Activated T-cell treated with anti-CD3 and anti-CD28 coated beads, Interleukin-2, amount 50 U/mL, for 4 hours (primary cell): ENCODE data around the gene CDT1. TPM values are rescaled to one million over a fixed set of nuclear protein-coding genes. Genes with fewer than 3 reads are reported as not detected.

Experiments used
- total RNA-seq, 3 donors: library from RNA; stranded (reverse); gene quantifications; one replicate each; pipeline ENCODE4 v1.2.1, GENCODE V29; 2021

Gene CDT1
- total RNA-seq, 3 donors from 2014 or later, result 81.0 to 96.4 (median 87.2) TPM

Other genes with a start within 250 kb of the CDT1 start
- 100 to 1,000 TPM; 117 to 122 (median 118) TPM for gene ZC3H18, start 233.4 kb upstream of the CDT1 start, total RNA-seq
- not detected for gene IL17C, start 165.2 kb upstream of the CDT1 start, total RNA-seq
- gene CYBA, start 152.7 kb upstream of the CDT1 start, total RNA-seq, result 100 to 1,000 TPM; 110 to 147 (median 117) TPM
- 10 to 100 TPM; 39.0 to 49.2 (median 44.4) TPM for gene MVD, start 140.7 kb upstream of the CDT1 start, total RNA-seq
- 1 to 10 TPM in 2 of 3 donors, under 1 TPM in 1; 0.90 to 1.3 (median 1.2) TPM for gene SNAI3, start 117.3 kb upstream of the CDT1 start, total RNA-seq
- gene RNF166, start 97.4 kb upstream of the CDT1 start, total RNA-seq, result 10 to 100 TPM; 28.0 to 45.7 (median 30.6) TPM
- gene CTU2, start 97.3 kb upstream of the CDT1 start, total RNA-seq, result 100 to 1,000 TPM in 2 of 3 donors, 10 to 100 TPM in 1; 96.8 to 129 (median 116) TPM
- 100 to 1,000 TPM; 116 to 171 (median 139) TPM for gene PIEZO1, start 18.6 kb upstream of the CDT1 start, total RNA-seq
- gene APRT, start 8.1 kb downstream of the CDT1 start, total RNA-seq, result 100 to 1,000 TPM; 534 to 566 (median 566) TPM
- gene GALNS, start 53.2 kb downstream of the CDT1 start, total RNA-seq, result 10 to 100 TPM; 20.6 to 24.1 (median 21.1) TPM
- gene TRAPPC2L, start 53.3 kb downstream of the CDT1 start, total RNA-seq, result 100 to 1,000 TPM in 1 of 3 donors, 10 to 100 TPM in 2; 78.9 to 105 (median 98.0) TPM
- gene PABPN1L, start 62.9 kb downstream of the CDT1 start, total RNA-seq, result not detected
- 1 to 10 TPM; 1.0 to 2.0 (median 1.3) TPM for gene CBFA2T3, start 173.4 kb downstream of the CDT1 start, total RNA-seq